Measurements from ENCODE around the gene GLRX3. TPM values are rescaled to one million over a fixed set of nuclear protein-coding genes. Genes with fewer than 3 reads are reported as not detected.

The GLRX3 gene
- total and polyA plus RNA-seq, 2 donors (not counting 1 experiment from before 2014, with no cell fraction given): 26.9 to 45.4 TPM

DNA sequence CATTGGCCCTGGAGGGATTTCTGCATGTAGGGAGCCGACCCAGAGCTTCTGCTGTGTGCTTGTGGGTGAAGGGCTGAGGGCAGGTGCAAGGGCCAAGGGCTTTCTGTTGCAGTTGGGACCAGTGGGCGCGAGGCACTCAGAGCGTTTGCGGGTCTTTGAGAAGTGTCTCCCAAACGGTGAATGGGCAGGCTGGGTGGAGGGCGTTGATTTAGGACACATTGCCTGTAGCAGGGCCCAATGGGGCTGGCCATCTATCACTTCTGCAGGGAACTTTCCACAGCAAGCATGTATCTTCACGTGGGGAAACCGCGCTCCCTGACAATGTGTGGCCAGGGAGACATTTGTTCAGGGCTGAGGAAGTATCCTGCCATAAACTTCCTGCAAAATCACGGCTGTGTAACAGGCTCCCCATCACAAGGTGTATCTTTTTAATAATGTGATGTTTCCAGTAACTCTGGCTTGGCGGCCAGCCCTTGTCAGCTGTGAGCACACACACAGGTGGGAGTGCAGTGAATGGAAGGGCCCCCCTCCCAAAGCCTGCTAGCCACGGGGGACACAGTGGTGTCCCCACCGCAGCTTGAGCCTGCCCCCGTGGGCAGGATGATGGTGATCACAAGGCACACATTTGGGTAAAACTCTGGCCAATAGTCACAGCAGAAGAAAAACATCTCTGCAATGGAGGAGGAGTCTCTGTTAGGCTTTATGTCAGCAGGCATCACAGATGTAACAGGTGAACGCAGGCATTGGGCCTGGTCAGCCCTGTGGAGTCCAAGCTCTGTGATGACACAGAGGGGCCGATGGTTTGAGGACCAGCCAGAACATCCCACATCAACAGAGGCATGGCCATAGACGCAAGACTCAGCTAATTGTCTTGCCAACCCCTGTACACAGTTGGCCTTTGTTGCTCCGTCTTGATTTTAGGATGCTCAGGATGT lies 84.3 kb downstream of the GLRX3 start:
- no peaks in the 10 kb centered on the region for H4K20me1 ChIP-seq (ENCODE audit: control insufficient read depth, insufficient read depth, low read length, poor library complexity, severe bottlenecking)
- no peaks in the 10 kb centered on the region for H3K9me3 ChIP-seq (ENCODE audit: control extremely low read depth in 1 of 3, control insufficient read depth in 2 of 3, insufficient read depth in 1 of 3, low read length in 2 of 3)
- no peaks in the 10 kb centered on the region for H3K4me1 ChIP-seq (ENCODE audit: control insufficient read depth in 2 of 2, insufficient read depth in 2 of 2, low read length in 2 of 2)
- intact Hi-C loops (cut with micrococcal nuclease): no loop called here
- no peak for ATAC-seq (ENCODE audit: low read depth)
- no peaks in the 10 kb centered on the region for H3K27me3 ChIP-seq (replicated peaks in 1 of 4; ENCODE audit: control extremely low read depth in 1 of 4, control insufficient read depth in 3 of 4, insufficient read depth in 4 of 4, low read length in 3 of 4)
- CTCF ChIA-PET: no interaction called here
- Mint-ChIP-seq H3K27me3 (no peaks in the 10 kb centered on the region), H3K4me1 (no peaks in the 10 kb centered on the region), H3K27ac (no peak overlapping the region), H3K4me3 (no peak overlapping the region), H3K9me3 (ENCODE audit: insufficient read depth) (no peaks in the 10 kb centered on the region)
- no peaks in the 10 kb centered on the region for H3K36me3 ChIP-seq (replicated peaks in 1 of 2; ENCODE audit: control extremely low read depth in 1 of 2, control insufficient read depth in 1 of 2, extremely low read depth in 1 of 2, insufficient read depth in 2 of 2, low read length in 1 of 2)
- POLR2A ChIA-PET: no interaction called here
- no peaks in the 10 kb centered on the region for H3K79me2 ChIP-seq (ENCODE audit: control insufficient read depth, insufficient read depth, low read length)
- no peak overlapping the region for H3K4me2 ChIP-seq (replicated peaks; ENCODE audit: low read depth, low read length, poor library complexity, severe bottlenecking)
- no peak for TF ChIP-seq EZH2 (IDR thresholded peaks at IDR 0.05; ENCODE audit: borderline replicate concordance, insufficient read depth, low read depth, low read length, poor library complexity, severe bottlenecking)
- TF ChIP-seq, protein P1, sequence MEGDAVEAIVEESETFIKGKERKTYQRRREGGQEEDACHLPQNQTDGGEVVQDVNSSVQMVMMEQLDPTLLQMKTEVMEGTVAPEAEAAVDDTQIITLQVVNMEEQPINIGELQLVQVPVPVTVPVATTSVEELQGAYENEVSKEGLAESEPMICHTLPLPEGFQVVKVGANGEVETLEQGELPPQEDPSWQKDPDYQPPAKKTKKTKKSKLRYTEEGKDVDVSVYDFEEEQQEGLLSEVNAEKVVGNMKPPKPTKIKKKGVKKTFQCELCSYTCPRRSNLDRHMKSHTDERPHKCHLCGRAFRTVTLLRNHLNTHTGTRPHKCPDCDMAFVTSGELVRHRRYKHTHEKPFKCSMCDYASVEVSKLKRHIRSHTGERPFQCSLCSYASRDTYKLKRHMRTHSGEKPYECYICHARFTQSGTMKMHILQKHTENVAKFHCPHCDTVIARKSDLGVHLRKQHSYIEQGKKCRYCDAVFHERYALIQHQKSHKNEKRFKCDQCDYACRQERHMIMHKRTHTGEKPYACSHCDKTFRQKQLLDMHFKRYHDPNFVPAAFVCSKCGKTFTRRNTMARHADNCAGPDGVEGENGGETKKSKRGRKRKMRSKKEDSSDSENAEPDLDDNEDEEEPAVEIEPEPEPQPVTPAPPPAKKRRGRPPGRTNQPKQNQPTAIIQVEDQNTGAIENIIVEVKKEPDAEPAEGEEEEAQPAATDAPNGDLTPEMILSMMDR (IDR thresholded peaks at IDR 0.05): no peak
- DNase-seq: no peak
- 91% methylated on average over 16 of the region's 19 CpGs for WGBS (ENCODE audit: insufficient coverage)
- no peak overlapping the region for H2AFZ ChIP-seq (ENCODE audit: insufficient read depth, low read depth, low read length, poor library complexity, severe bottlenecking)
- no peak overlapping the region for H3K4me3 ChIP-seq (ENCODE audit: control extremely low read depth in 1 of 5, extremely low read depth in 1 of 5, insufficient read depth in 1 of 5, low read depth in 2 of 5, low read length in 4 of 5)
- H3K9ac ChIP-seq (ENCODE audit: low read length): no peak overlapping the region
- H3K27ac ChIP-seq (ENCODE audit: low read length in 2 of 2): no peak overlapping the region
